ENCODE measurements around the gene HS3ST5. TPM values are rescaled to one million over a fixed set of nuclear protein-coding genes. Genes with fewer than 3 reads are reported as not detected.
A peak's percentile ranks its signal among the peaks of the same experiment; 100 is the strongest.
"Not testable (repeated sequence)": the region's sequence is repeated elsewhere in the genome, so short reads cannot be mapped to it uniquely, and the experiment has no call there.

Gene HS3ST5
- total RNA-seq, 4 donors from 2014 or later = not detected

GRCh38 chr6:114049367-114049966 lies 293.4 kb downstream of the HS3ST5 start:
- ATAC-seq (ENCODE audit: low FRiP score) (no peak), DNase-seq (ENCODE audit: low spot score) (no peak)
- TF ChIP-seq CTCF (IDR thresholded peaks at IDR 0.05) = no peak

- not testable (repeated sequence) for DNase-seq (ENCODE audit: low spot score); ATAC-seq (ENCODE audit: low FRiP score)
Observed at GRCh38 chr6:114044566-114044965, 298.3 kb downstream of the HS3ST5 start.

GRCh38 chr6:114042267-114043016 lies 300.4 kb downstream of the HS3ST5 start:
- no peak for TF ChIP-seq CTCF (IDR thresholded peaks at IDR 0.05)
- DNase-seq (ENCODE audit: low spot score) = no peak
- peak; percentile 33 for ATAC-seq (ENCODE audit: low FRiP score)

GRCh38 chr6:114040871-114041270 lies 302.0 kb downstream of the HS3ST5 start:
- TF ChIP-seq CTCF (IDR thresholded peaks at IDR 0.05) = no peak
- ATAC-seq (ENCODE audit: low FRiP score) = peak; percentile 24
- DNase-seq (ENCODE audit: low spot score) = no peak

GRCh38 chr6:114039841-114040240 lies 303.0 kb downstream of the HS3ST5 start:
- no peak for DNase-seq (ENCODE audit: low spot score)
- no peak for ATAC-seq (ENCODE audit: low FRiP score)
- no peak for TF ChIP-seq CTCF (IDR thresholded peaks at IDR 0.05)

GRCh38 chr6:114033606-114034005 lies 309.2 kb downstream of the HS3ST5 start:
- no peak for TF ChIP-seq CTCF (IDR thresholded peaks at IDR 0.05)
- ATAC-seq (ENCODE audit: low FRiP score) (no peak), DNase-seq (ENCODE audit: low spot score) (no peak)

- ATAC-seq (ENCODE audit: low FRiP score) (no peak), DNase-seq (ENCODE audit: low spot score) (no peak)
- TF ChIP-seq CTCF (IDR thresholded peaks at IDR 0.05) = no peak
Observed at GRCh38 chr6:114032721-114033120, 310.1 kb downstream of the HS3ST5 start.

All from omental fat pad (tissue), 4 donors.